Heart right ventricle (tissue), 16 donors: ENCODE results near the gene MTCL3.
A peak's percentile ranks its signal among the peaks of the same experiment; 100 is the strongest.

ENCODE experiments used
- ATAC-seq, 8 donors: fragments of 200-7000 bp; cut with Tn5 transposase; one replicate each; pipeline ENCODE4 v1.9.1; 2020; ENCODE audit warnings: mild to moderate bottlenecking in 8 of 8, moderate library complexity in 8 of 8, moderate number of reproducible peaks in 1 of 8
- DNase-seq, 2 donors: peaks; one replicate each; pipeline ENCODE4 v3.0.0-alpha.2; 2020
- H3K27ac ChIP-seq, 10 donors: fragments of 200-600 bp; sonication (generic) in 2 of 10; one replicate each; pipeline versions ENCODE4 v1.5.0 to v1.8.0; 2020 to 2022; ENCODE audit warnings: mild to moderate bottlenecking in 3 of 10
- H3K27me3 ChIP-seq, 7 donors: fragments of 200-600 bp; one replicate each; pipeline ENCODE4 v1.8.0; 2021 to 2022; ENCODE audit warnings: mild to moderate bottlenecking in 2 of 7
- H3K36me3 ChIP-seq, 9 donors: fragments of 200-600 bp; sonication (generic) in 1 of 9; one replicate each; pipeline versions ENCODE4 v1.5.0 to v1.8.0; 2020 to 2022; ENCODE audit warnings: mild to moderate bottlenecking in 2 of 9
- H3K4me1 ChIP-seq, 9 donors: fragments of 200-600 bp; sonication (generic) in 1 of 9; one replicate each; pipeline versions ENCODE4 v1.5.0 to v1.8.0; 2020 to 2022; ENCODE audit warnings: mild to moderate bottlenecking in 4 of 9
- H3K4me3 ChIP-seq, 10 donors: fragments of 200-600 bp; sonication (generic) in 2 of 10; one replicate each; pipeline versions ENCODE4 v1.5.0 to v1.8.0; 2020 to 2022; ENCODE audit warnings: mild to moderate bottlenecking in 7 of 10, moderate library complexity in 2 of 10
- H3K9me3 ChIP-seq, 11 donors: fragments of 200-600 bp in 10 of 11; sonication (generic) in 2 of 11; one replicate each; pipeline versions ENCODE4 v1.5.0 to v1.8.0; 2013 to 2022; ENCODE audit warnings: mild to moderate bottlenecking in 2 of 11, control low read depth in 1 of 11, moderate library complexity in 1 of 11
- CTCF ChIP-seq, 9 donors: fragments of 200-600 bp; sonication (generic) in 2 of 9; IDR thresholded peaks; one replicate each; pipeline versions ENCODE4 v1.5.0 to v1.8.0; 2021 to 2022; ENCODE audit warnings: antibody characterized with exemption in 9 of 9, mild to moderate bottlenecking in 5 of 9, moderate library complexity in 1 of 9
- WGBS, 2 donors: extraction: QIAGEN DNeasy Blood & Tissue Kit; methylation state at CpG; one replicate each; pipeline ENCODE4 v1.1.7; 2013; ENCODE audit warnings: inconsistent platforms in 1 of 2; 5-methylcytosine and 5-hydroxymethylcytosine counted together
- intact Hi-C, 10 donors: fragments of 100-400 bp; cut with DNase I; formaldehyde crosslinking; loops; one replicate each; pipeline versions ENCODE4 v1.11.1 to v1.14.2; 2022
- donor health status: Arrhythmogenic right ventricular cardiomyopathy.
- donor health status: ischemic (EF 13 %, LVEDD 7.1; RV severe dilation, severe dysfunction).
- donor health status: healthy with polysubstance abuse.
- donor health status: DM: no; HTN: yes; CAD: no.
- donor health status: DM: no; HTN: no; CAD: no.
- donor health status: ischemic (EF 25% LVEDD 6.9; RV normal size, moderate dysfunction).
- donor health status: ischemic (EF 25% LVEDD 5.7; RV mildly dilated, moderate dysfunction).
- donor health status: healthy.
- donor health status: DM: yes; HTN: yes; CAD: no.
- donor health status: Ischemic cardiomyopathy.
- donor health status: ischemic (EF 35%, LVEDD 5.7; RV mildly dilated, moderate dysfunction).
- donor health status: nonischemic (EF 11% LVEDD 7.7; RV severe dilation, severe dysfunction).
- donor health status: DM: yes; HTN: yes; CAD: no.
- donor health status: PGD.
- donor health status: ischemic (EF 29% LVEDD 5.4; RV normal size, mild dysfunction).
- donor health status: nonischemic (EF 23%, LVEDD 6.1; RV moderate dilation, normal function).

The MTCL3 gene

GRCh38 chr6:127475823-127476176 lies 43.3 kb downstream of the MTCL3 start:
- Histone ChIP-seq H3K36me3 (peaks cover 0 to 11% (median 0%) of the 10 kb centered on the region in 9 donors), H3K27me3 (peaks cover 0 to 33% (median 10%) of the 10 kb centered on the region in 7 donors), H3K4me3 (peak overlapping the region in 2 of 10 donors; percentile 10 to 21), H3K27ac (no peak overlapping the region), H3K9me3 (no peaks in the 10 kb centered on the region), H3K4me1 (no peaks in the 10 kb centered on the region)
- no peak for DNase-seq
- no peak for TF ChIP-seq CTCF (IDR thresholded peaks at IDR 0.05)
- ATAC-seq: peak in 1 of 8 donors; percentile 33
- intact Hi-C loops: no loop called here
- WGBS, 2 donors: 73 to 76% methylated on average over 34 of the region's 34 CpGs

- H3K27me3 ChIP-seq: peaks cover 0 to 33% (median 10%) of the 10 kb centered on the region in 7 donors
- no peaks in the 10 kb centered on the region for H3K9me3 ChIP-seq
- no peak overlapping the region for H3K27ac ChIP-seq
- H3K4me3 ChIP-seq: peak overlapping the region in 2 of 10 donors; percentile 10 to 21
- intact Hi-C loops: no loop called here
- ATAC-seq (peak in 1 of 8 donors; percentile 7), DNase-seq (no peak)
- TF ChIP-seq CTCF (IDR thresholded peaks at IDR 0.05): no peak
- 73 to 75% methylated on average over 87 of the region's 87 CpGs for WGBS, 2 donors
- H3K36me3 ChIP-seq: peaks cover 0 to 11% (median 0%) of the 10 kb centered on the region in 9 donors
- H3K4me1 ChIP-seq: no peaks in the 10 kb centered on the region
Measured at GRCh38 chr6:127475135-127475822, 43.9 kb downstream of the MTCL3 start.

- H3K36me3 ChIP-seq: peaks cover 0 to 11% (median 0%) of the 10 kb centered on the region in 9 donors
- intact Hi-C loops: no loop called here
- DNase-seq (no peak), ATAC-seq (no peak)
- H3K27me3 ChIP-seq: peaks cover 0 to 22% (median 10%) of the 10 kb centered on the region in 7 donors
- TF ChIP-seq CTCF (IDR thresholded peaks at IDR 0.05): no peak
- H3K4me3 ChIP-seq: no peak overlapping the region
- H3K4me1 ChIP-seq: no peaks in the 10 kb centered on the region
- H3K9me3 ChIP-seq: no peaks in the 10 kb centered on the region
- no peak overlapping the region for H3K27ac ChIP-seq
- 64 to 67% methylated on average over 5 of the region's 5 CpGs for WGBS, 2 donors
Measured at GRCh38 chr6:127471379-127472255, 47.5 kb downstream of the MTCL3 start.

GRCh38 chr6:127468936-127469335 lies 50.2 kb downstream of the MTCL3 start:
- Histone ChIP-seq H3K9me3 (no peaks in the 10 kb centered on the region), H3K27me3 (no peaks in the 10 kb centered on the region), H3K4me3 (no peak overlapping the region), H3K4me1 (peaks cover 0 to 4% (median 0%) of the 10 kb centered on the region in 9 donors), H3K36me3 (no peaks in the 10 kb centered on the region), H3K27ac (no peak overlapping the region)
- 76 to 80% methylated on average over 2 of the region's 2 CpGs for WGBS, 2 donors
- DNase-seq: no peak
- intact Hi-C loops: loop anchor here in 6 of 10 donors (5.0 kb wide), 3 partner anchors 68 to 173 kb away; no protein-coding TSS in a partner anchor
- TF ChIP-seq CTCF (IDR thresholded peaks at IDR 0.05): no peak
- ATAC-seq: no peak
